ENCODE data around the gene CLCNKB.
A peak's percentile ranks its signal among the peaks of the same experiment; 100 is the strongest.

CLCNKB gene

GRCh38 chr1:16076031-16076864 lies 32.7 kb downstream of the CLCNKB start:
- Mint-ChIP-seq H3K4me1 (peaks cover 29% of the 10 kb centered on the region), H3K36me3 (ENCODE audit: low read depth) (no peaks in the 10 kb centered on the region), H3K27ac (no peak overlapping the region), H3K9me3 (peaks cover 3% of the 10 kb centered on the region), H3K27me3 (ENCODE audit: low read depth) (peaks cover 25% of the 10 kb centered on the region), H3K4me3 (peak overlapping the region in 1 of 3 experiments; percentile 34)
- no peak for TF ChIP-seq CTCF (IDR thresholded peaks at IDR 0.05; ENCODE audit: unreplicated experiment in 3 of 3)

- H3K36me3 Mint-ChIP-seq (ENCODE audit: low read depth): no peaks in the 10 kb centered on the region
- H3K4me3 Mint-ChIP-seq: peak overlapping the region in 1 of 3 experiments; percentile 34
Measured at GRCh38 chr1:16076865-16077238, 33.3 kb downstream of the CLCNKB start.

GRCh38 chr1:16077406-16078245 lies 34.0 kb downstream of the CLCNKB start:
- Mint-ChIP-seq H3K36me3 (ENCODE audit: low read depth) (no peaks in the 10 kb centered on the region), H3K27ac (peak overlapping the region in 2 of 3 experiments; percentile 18 to 27), H3K27me3 (ENCODE audit: low read depth) (peaks cover 20% of the 10 kb centered on the region), H3K4me3 (peak overlapping the region in 1 of 3 experiments; percentile 15), H3K4me1 (peaks cover 29% of the 10 kb centered on the region), H3K9me3 (peaks cover 3% of the 10 kb centered on the region)
- no peak for TF ChIP-seq CTCF (IDR thresholded peaks at IDR 0.05; ENCODE audit: unreplicated experiment in 3 of 3)

More at GRCh38 chr1:16076865-16077238, 33.3 kb downstream of the CLCNKB start:
- peaks cover 29% of the 10 kb centered on the region for H3K4me1 Mint-ChIP-seq
- peaks cover 23% of the 10 kb centered on the region for H3K27me3 Mint-ChIP-seq (ENCODE audit: low read depth)
- peaks cover 3% of the 10 kb centered on the region for H3K9me3 Mint-ChIP-seq
- peak overlapping the region in 1 of 3 experiments; percentile 3 for H3K27ac Mint-ChIP-seq
- no peak for TF ChIP-seq CTCF (IDR thresholded peaks at IDR 0.05; ENCODE audit: unreplicated experiment in 3 of 3)

GRCh38 chr1:16078925-16079656 lies 35.5 kb downstream of the CLCNKB start:
- no peaks in the 10 kb centered on the region for H3K36me3 Mint-ChIP-seq (ENCODE audit: low read depth)
- no peak overlapping the region for H3K4me3 Mint-ChIP-seq
- H3K27me3 Mint-ChIP-seq (ENCODE audit: low read depth): peaks cover 18% of the 10 kb centered on the region
- H3K4me1 Mint-ChIP-seq: peaks cover 24% of the 10 kb centered on the region
- peak overlapping the region in 2 of 3 experiments; percentile 65 to 74 for H3K27ac Mint-ChIP-seq
- H3K9me3 Mint-ChIP-seq: peaks cover 3% of the 10 kb centered on the region
- peak; percentile 87 to 94 (median 88) for TF ChIP-seq CTCF (IDR thresholded peaks at IDR 0.05; ENCODE audit: unreplicated experiment in 3 of 3)

GRCh38 chr1:16080422-16081150 lies 37.0 kb downstream of the CLCNKB start:
- Mint-ChIP-seq H3K27me3 (ENCODE audit: low read depth) (peaks cover 11% of the 10 kb centered on the region), H3K4me3 (no peak overlapping the region), H3K4me1 (peaks cover 18% of the 10 kb centered on the region), H3K36me3 (ENCODE audit: low read depth) (no peaks in the 10 kb centered on the region), H3K9me3 (no peaks in the 10 kb centered on the region), H3K27ac (no peak overlapping the region)
- no peak for TF ChIP-seq CTCF (IDR thresholded peaks at IDR 0.05; ENCODE audit: unreplicated experiment in 3 of 3)
